C4-2B (cell line): ENCODE results near the gene GNPTAB.

Source experiments
- H3K27ac ChIP-seq: fragments of 450-650 bp; 2 replicates; pipeline ENCODE4 v1.5.1; 2017
- CTCF ChIP-seq: fragments of 450-650 bp; conservative IDR thresholded peaks from 2 replicates; pipeline ENCODE4 v1.5.1; 2017; ENCODE audit warnings: mild to moderate bottlenecking
- ZFX ChIP-seq: fragments of 450-650 bp; IDR thresholded peaks from 2 replicates; pipeline ENCODE4 v1.6.1; 2017

Gene GNPTAB

GRCh38 chr12:101809208-101809607, 21.6 kb downstream of the GNPTAB start:
- H3K27ac ChIP-seq, result no peak overlapping the region
- TF ChIP-seq CTCF, result no peak
- TF ChIP-seq ZFX, result no peak

GRCh38 chr12:101806265-101806664, 24.5 kb downstream of the GNPTAB start:
- H3K27ac ChIP-seq, result no peak overlapping the region
- TF ChIP-seq CTCF, result no peak
- TF ChIP-seq ZFX, result no peak

- H3K27ac ChIP-seq, result no peak overlapping the region
- TF ChIP-seq ZFX (no peak), CTCF (no peak)
Observed at GRCh38 chr12:101804409-101804808, 26.4 kb downstream of the GNPTAB start.

GRCh38 chr12:101803978-101804377, 26.8 kb downstream of the GNPTAB start:
- TF ChIP-seq ZFX, result no peak
- no peak for TF ChIP-seq CTCF
- no peak overlapping the region for H3K27ac ChIP-seq

- no peak for TF ChIP-seq ZFX
- no peak for TF ChIP-seq CTCF
- no peak overlapping the region for H3K27ac ChIP-seq
Observed at GRCh38 chr12:101802486-101802885, 28.3 kb downstream of the GNPTAB start.

GRCh38 chr12:101799774-101800173, 31.0 kb downstream of the GNPTAB start:
- TF ChIP-seq ZFX (no peak), CTCF (no peak)
- no peak overlapping the region for H3K27ac ChIP-seq

- TF ChIP-seq CTCF, result no peak
- no peak for TF ChIP-seq ZFX
- no peak overlapping the region for H3K27ac ChIP-seq
Observed at GRCh38 chr12:101795786-101796185, 35.0 kb downstream of the GNPTAB start.
